H1 (cell line): ENCODE measurements around the gene CDC73. TPM values are rescaled to one million over a fixed set of nuclear protein-coding genes. Genes with fewer than 3 reads are reported as not detected.

Experiments
- CTCF ChIA-PET: fragments of 300-600 bp; sonication (Branson Sonifier 250); formaldehyde crosslinking; loops from one replicate; lab custom pipeline; 2021; ENCODE audit not compliant: partially characterized antibody; lab: Charles Lee
- POLR2A ChIA-PET: fragments of 300-600 bp; sonication (Branson Sonifier 250); formaldehyde crosslinking; loops from one replicate; lab custom pipeline; 2021; ENCODE audit warnings: inconsistent platforms; ENCODE audit not compliant: partially characterized antibody; lab: Charles Lee
- DNase-seq, 2 experiments: peaks; one replicate each; pipeline versions ENCODE4 v3.0.0 to v3.0.0-alpha.2; 2010 to 2022; ENCODE audit warnings: low spot score in 2 of 2, low read depth in 1 of 2, mixed read lengths in 1 of 2
- FAIRE-seq: peaks from 2 replicates; lab custom pipeline; 2011; peaks lifted over from hg19 to GRCh38; lab: Jason Lieb, UNC
- H2AFZ ChIP-seq: 2 replicates; pipeline ENCODE4 v1.8.1; 2012; ENCODE audit warnings: low read length, inconsistent platforms
- H2AK5ac ChIP-seq: 2 replicates; pipeline ENCODE4 v1.6.1; 2013; ENCODE audit warnings: low read depth, low read length
- H2BK120ac ChIP-seq: replicated peaks from 2 replicates; pipeline ENCODE3; 2013; ENCODE audit warnings: low read depth, low read length, inconsistent platforms
- H2BK12ac ChIP-seq: 2 replicates; pipeline ENCODE4 v1.6.1; 2013; ENCODE audit warnings: low read depth, low read length
- H2BK15ac ChIP-seq: 2 replicates; pipeline ENCODE4 v1.6.1; 2013; ENCODE audit warnings: low read length
- H2BK20ac ChIP-seq: 2 replicates; pipeline ENCODE4 v1.6.1; 2013; ENCODE audit warnings: low read length
- H2BK5ac ChIP-seq: 2 replicates; pipeline ENCODE4 v1.6.1; 2013; ENCODE audit warnings: low read depth, low read length
- H3K14ac ChIP-seq: 2 replicates; pipeline ENCODE4 v1.6.1; 2013; ENCODE audit warnings: inconsistent platforms; ENCODE audit not compliant: insufficient read length
- H3K18ac ChIP-seq: 2 replicates; pipeline ENCODE4 v1.6.1; 2013; ENCODE audit warnings: low read length; ENCODE audit errors: extremely low read depth
- H3K23ac ChIP-seq: 2 replicates; pipeline ENCODE4 v1.6.1; 2013; ENCODE audit warnings: inconsistent platforms; ENCODE audit not compliant: insufficient read length
- H3K23me2 ChIP-seq: 2 replicates; pipeline ENCODE4 v1.6.1; 2013; ENCODE audit warnings: low read depth, low read length
- H3K27ac ChIP-seq: 2 replicates; pipeline ENCODE4 v1.6.1; 2011; ENCODE audit warnings: low read depth, low read length, inconsistent platforms
- H3K27me3 ChIP-seq, 4 experiments: replicated peaks in 1 of 4; 1 replicate in 1 of 4; 2 replicates in 3 of 4; pipeline versions ENCODE4 v1.6.1 to v1.8.1; 2011 to 2013; ENCODE audit warnings: low read length in 3 of 4, mild to moderate bottlenecking in 3 of 4, inconsistent platforms in 2 of 4, mixed read lengths in 2 of 4, moderate library complexity in 1 of 4; ENCODE audit not compliant: control insufficient read depth in 3 of 4, insufficient read depth in 3 of 4; ENCODE audit errors: extremely low read depth in 1 of 4
- H3K36me3 ChIP-seq, 4 experiments: 2 replicates each; pipeline versions ENCODE4 v1.6.1 to v1.8.1; 2011 to 2013; ENCODE audit warnings: mild to moderate bottlenecking in 4 of 4, low read length in 3 of 4, moderate library complexity in 2 of 4, control low read depth in 1 of 4, inconsistent platforms in 1 of 4; ENCODE audit not compliant: insufficient read depth in 4 of 4, control insufficient read depth in 2 of 4
- H3K4ac ChIP-seq: replicated peaks from 2 replicates; pipeline ENCODE3; 2013; ENCODE audit warnings: low read length, low read depth, mixed read lengths, inconsistent platforms; ENCODE audit not compliant: insufficient read length
- H3K4me1 ChIP-seq, 4 experiments: replicated peaks in 1 of 4; 1 replicate in 1 of 4; 2 replicates in 3 of 4; pipeline versions ENCODE4 v1.6.1 to v1.8.1; 2011 to 2013; ENCODE audit warnings: low read length in 3 of 4, inconsistent platforms in 2 of 4, mixed read lengths in 1 of 4; ENCODE audit not compliant: insufficient read depth in 4 of 4, control insufficient read depth in 3 of 4
- H3K4me2 ChIP-seq, 2 experiments: 2 replicates each; pipeline versions ENCODE4 v1.6.1 to v1.8.1; 2011 to 2013; ENCODE audit warnings: low read depth in 2 of 2, low read length in 2 of 2, control low read depth in 1 of 2, inconsistent platforms in 1 of 2, mild to moderate bottlenecking in 1 of 2; ENCODE audit not compliant: insufficient read depth in 1 of 2
- H3K4me3 ChIP-seq, 4 experiments: fragments of 200-600, 300-600 bp in 1 of 4; sonication (generic), shearing (Covaris generic), sonication (Bioruptor Twin) in 1 of 4; 2 replicates each; pipeline versions ENCODE4 v1.5.1 to v1.8.1; 2011 to 2016; ENCODE audit warnings: low read length in 4 of 4, low read depth in 3 of 4, control low read depth in 2 of 4, inconsistent platforms in 2 of 4, mild to moderate bottlenecking in 2 of 4, mixed read lengths in 1 of 4, moderate library complexity in 1 of 4; ENCODE audit not compliant: insufficient read depth in 2 of 4; ENCODE audit errors: extremely low read depth in 1 of 4
- H3K56ac ChIP-seq: replicated peaks from 2 replicates; pipeline ENCODE3; 2013; ENCODE audit warnings: low read depth, mild to moderate bottlenecking, mixed read lengths, low read length, inconsistent platforms; ENCODE audit not compliant: insufficient read length
- H3K79me1 ChIP-seq: 2 replicates; pipeline ENCODE4 v1.6.1; 2013; ENCODE audit warnings: low read depth, low read length, control low read depth
- H3K79me2 ChIP-seq, 2 experiments: 2 replicates each; pipeline versions ENCODE4 v1.6.1 to v1.8.1; 2012 to 2013; ENCODE audit warnings: low read length in 2 of 2, mild to moderate bottlenecking in 2 of 2, inconsistent platforms in 1 of 2; ENCODE audit not compliant: insufficient read depth in 2 of 2, control insufficient read depth in 1 of 2
- H3K9ac ChIP-seq, 4 experiments: replicated peaks in 1 of 4; 1 replicate in 1 of 4; 2 replicates in 3 of 4; pipeline versions ENCODE4 v1.6.1 to v1.8.1; 2011 to 2013; ENCODE audit warnings: low read depth in 3 of 4, low read length in 3 of 4, control low read depth in 2 of 4, mild to moderate bottlenecking in 2 of 4, moderate library complexity in 2 of 4, inconsistent platforms in 1 of 4; ENCODE audit errors: extremely low read depth in 1 of 4
- H3K9me3 ChIP-seq, 2 experiments: 2 replicates each; pipeline versions ENCODE4 v1.6.1 to v1.8.1; 2012 to 2013; ENCODE audit warnings: mild to moderate bottlenecking in 2 of 2, moderate library complexity in 2 of 2, control low read depth in 1 of 2, inconsistent platforms in 1 of 2, low read depth in 1 of 2, low read length in 1 of 2, mixed read lengths in 1 of 2; ENCODE audit not compliant: insufficient read depth in 2 of 2
- H4K20me1 ChIP-seq, 2 experiments: replicated peaks in 1 of 2; 2 replicates each; pipeline versions ENCODE3 to v1.8.1; 2011 to 2013; ENCODE audit warnings: inconsistent platforms in 2 of 2, low read length in 2 of 2, mild to moderate bottlenecking in 1 of 2; ENCODE audit not compliant: insufficient read depth in 2 of 2, control insufficient read depth in 1 of 2
- H4K5ac ChIP-seq: 2 replicates; pipeline ENCODE4 v1.6.1; 2013; ENCODE audit warnings: low read length, low read depth, mixed read lengths, inconsistent platforms; ENCODE audit not compliant: insufficient read length
- H4K8ac ChIP-seq: 2 replicates; pipeline ENCODE4 v1.8.0; 2013; ENCODE audit warnings: mild to moderate bottlenecking, moderate library complexity, low read length, inconsistent platforms; ENCODE audit not compliant: insufficient read depth; ENCODE audit errors: extremely low read depth
- H4K91ac ChIP-seq: replicated peaks from 2 replicates; pipeline ENCODE3; 2013; ENCODE audit warnings: low read length, mixed read lengths, inconsistent platforms; ENCODE audit not compliant: insufficient read length
- BRCA1 ChIP-seq: IDR thresholded peaks from 2 replicates; pipeline ENCODE4 v1.6.1; 2012; ENCODE audit warnings: low read depth, low read length, improper control_type of control experiment
- CBX8 ChIP-seq: fragments of 300-800, 300-1000 bp; sonication (generic); IDR thresholded peaks from 2 replicates; pipeline ENCODE4 v1.7.1; 2016; ENCODE audit warnings: low read depth, low read length, borderline replicate concordance
- CTBP2 ChIP-seq: IDR thresholded peaks from 2 replicates; pipeline ENCODE4 v1.7.0; 2011; ENCODE audit warnings: borderline replicate concordance, mild to moderate bottlenecking, moderate library complexity, mixed read lengths, low read length; ENCODE audit not compliant: insufficient read depth, insufficient read length
- EZH2 ChIP-seq: fragments of 200-600 bp; sonication (generic); IDR thresholded peaks from 2 replicates; pipeline ENCODE4 v1.7.1; 2012; ENCODE audit warnings: low read depth, mild to moderate bottlenecking, moderate library complexity, low read length, inconsistent platforms; ENCODE audit not compliant: severe bottlenecking
- HDAC6 ChIP-seq: IDR thresholded peaks from one replicate; pipeline ENCODE4 v1.7.1; 2012; ENCODE audit warnings: low read depth, mild to moderate bottlenecking, inconsistent platforms, low read length, moderate library complexity
- NRF1 ChIP-seq: IDR thresholded peaks from 2 replicates; pipeline ENCODE4 v1.6.1; 2011; ENCODE audit warnings: mild to moderate bottlenecking, low read depth, low read length, improper control_type of control experiment
- POU5F1 ChIP-seq: IDR thresholded peaks from 2 replicates; pipeline ENCODE4 v1.6.1; 2011; ENCODE audit warnings: low read depth, mild to moderate bottlenecking, low read length, moderate library complexity
- RAD21 ChIP-seq, 2 experiments: IDR thresholded peaks in 1 of 2; conservative IDR thresholded peaks in 1 of 2; 2 replicates each; pipeline ENCODE4 v1.6.1; 2011; ENCODE audit warnings: low read depth in 2 of 2, low read length in 2 of 2, improper control_type of control experiment in 1 of 2, inconsistent platforms in 1 of 2, mild to moderate bottlenecking in 1 of 2, moderate library complexity in 1 of 2
- SAP30 ChIP-seq: fragments of 300-600 bp; sonication (generic); IDR thresholded peaks from 2 replicates; pipeline ENCODE4 v1.7.1; 2012; ENCODE audit warnings: low read length, moderate library complexity, mild to moderate bottlenecking, inconsistent platforms; ENCODE audit not compliant: insufficient read depth, insufficient replicate concordance
- SIRT6 ChIP-seq: IDR thresholded peaks from one replicate; pipeline ENCODE4 v1.7.1; 2012; ENCODE audit warnings: low read length, inconsistent platforms
- SIX5 ChIP-seq: IDR thresholded peaks from 2 replicates; pipeline ENCODE4 v1.6.1; 2011; ENCODE audit warnings: mild to moderate bottlenecking, low read depth, low read length
- polyA plus RNA-seq, 7 experiments: library from polyadenylated mRNA; depleted of rRNA in 3 of 7; stranded (reverse) in 5 of 7; unstranded in 2 of 7; fragments of >200 nt in 5 of 7; fragments of 200-250 nt in 2 of 7; gene quantifications; 1 replicate in 5 of 7; 2 replicates in 1 of 7; 4 replicates in 1 of 7; pipeline versions ENCODE4 v1.2.1 to v1.2.3, GENCODE V29; 2011 to 2013; ENCODE audit warnings: missing spikeins in 2 of 7, mixed read lengths in 2 of 7
- total RNA-seq: library from RNA; stranded (reverse); fragmentation: NEBNext Ultra II Directional; extraction: Animal tissue kit (Norgen Biotek cat#: 25700); gene quantifications from 2 replicates; pipeline ENCODE4 v1.2.1, GENCODE V29; 2021
- TF ChIP-seq, protein P1 (sequence below): IDR thresholded peaks from 2 replicates; pipeline ENCODE4 v1.6.1; 2012; ENCODE audit warnings: inconsistent platforms

Gene CDC73
- total and polyA plus RNA-seq, 2 of the 8 experiments (the other 6 are each of a cell fraction or from before 2014, with no cell fraction given): 9.8 to 64.0 TPM

DNA sequence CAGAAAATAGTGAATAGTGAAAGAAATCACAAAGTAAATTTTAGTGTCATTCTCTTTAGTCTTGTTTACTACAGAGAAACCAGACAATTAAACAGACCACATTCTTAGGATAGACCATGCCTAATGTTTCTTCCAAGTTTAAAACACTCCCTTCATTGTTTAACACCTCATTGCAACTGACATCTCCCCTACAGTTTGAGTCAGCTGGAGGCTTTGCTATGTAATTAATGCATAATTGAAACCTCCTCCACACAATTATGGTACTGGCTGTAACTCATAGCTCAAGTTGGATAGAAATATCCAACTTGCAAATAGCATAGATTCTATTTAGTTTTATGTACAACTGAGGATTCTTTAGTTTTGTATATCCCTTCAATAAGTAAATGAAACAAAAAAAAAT, 99.8 kb downstream of the CDC73 start:
- H2BK20ac ChIP-seq: no peak overlapping the region
- TF ChIP-seq SAP30 (no peak), SIX5 (no peak), NRF1 (no peak), POU5F1 (no peak), RAD21 (IDR thresholded peaks at IDR 0.05 in 1 of 2, conservative IDR thresholded peaks at IDR 0.05 in 1 of 2; ENCODE audit: low read depth in 2 of 2, low read length in 2 of 2) (no peak), HDAC6 (no peak), BRCA1 (no peak), CTBP2 (no peak), SIRT6 (no peak), CBX8 (no peak), EZH2 (no peak)
- TF ChIP-seq, protein P1, sequence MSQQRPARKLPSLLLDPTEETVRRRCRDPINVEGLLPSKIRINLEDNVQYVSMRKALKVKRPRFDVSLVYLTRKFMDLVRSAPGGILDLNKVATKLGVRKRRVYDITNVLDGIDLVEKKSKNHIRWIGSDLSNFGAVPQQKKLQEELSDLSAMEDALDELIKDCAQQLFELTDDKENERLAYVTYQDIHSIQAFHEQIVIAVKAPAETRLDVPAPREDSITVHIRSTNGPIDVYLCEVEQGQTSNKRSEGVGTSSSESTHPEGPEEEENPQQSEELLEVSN: no peak
- FAIRE-seq (no peak), DNase-seq (no peak)
- H3K23me2 ChIP-seq: no peaks in the 10 kb centered on the region
- no peak overlapping the region for H2BK5ac ChIP-seq
- H3K9ac ChIP-seq: no peak overlapping the region
- H3K4me3 ChIP-seq: no peak overlapping the region
- H3K4ac ChIP-seq: no peak overlapping the region
- H2AFZ ChIP-seq: no peak overlapping the region
- H3K14ac ChIP-seq: no peak overlapping the region
- no peak overlapping the region for H2BK15ac ChIP-seq
- peaks cover 0 to 13% of the 10 kb centered on the region in 2 experiments; a peak in 2 of 4 replicates for H3K79me2 ChIP-seq
- no peak overlapping the region for H3K18ac ChIP-seq
- no peaks in the 10 kb centered on the region for H3K9me3 ChIP-seq
- H3K56ac ChIP-seq: no peak overlapping the region
- H3K27ac ChIP-seq: no peak overlapping the region
- no peak overlapping the region for H4K8ac ChIP-seq
- no peaks in the 10 kb centered on the region for H3K36me3 ChIP-seq
- CTCF ChIA-PET: no interaction called here
- no peak overlapping the region for H4K5ac ChIP-seq
- H3K27me3 ChIP-seq: no peaks in the 10 kb centered on the region
- H3K4me2 ChIP-seq: no peak overlapping the region
- no peak overlapping the region for H2BK12ac ChIP-seq
- H4K20me1 ChIP-seq: peaks cover 2 to 4% of the 10 kb centered on the region in 2 experiments
- no peak overlapping the region for H2AK5ac ChIP-seq
- no peaks in the 10 kb centered on the region for H3K79me1 ChIP-seq
- H3K4me1 ChIP-seq: peaks cover 2 to 8% (median 4%) of the 10 kb centered on the region in 4 experiments; a peak in 5 of 7 replicates
- H3K23ac ChIP-seq: no peak overlapping the region
- H2BK120ac ChIP-seq: no peak overlapping the region
- POLR2A ChIA-PET: interaction anchor here (0.7 kb wide), 1 partner anchor 15 kb away, joined by 4 read pairs; no protein-coding TSS in a partner anchor
- no peak overlapping the region for H4K91ac ChIP-seq
